ENCODE data around the gene ADAT3. TPM values are rescaled to one million over a fixed set of nuclear protein-coding genes. Genes with fewer than 3 reads are reported as not detected.

ADAT3 gene
- total RNA-seq, 1 donor from 2014 or later: 5.7 TPM

DNA sequence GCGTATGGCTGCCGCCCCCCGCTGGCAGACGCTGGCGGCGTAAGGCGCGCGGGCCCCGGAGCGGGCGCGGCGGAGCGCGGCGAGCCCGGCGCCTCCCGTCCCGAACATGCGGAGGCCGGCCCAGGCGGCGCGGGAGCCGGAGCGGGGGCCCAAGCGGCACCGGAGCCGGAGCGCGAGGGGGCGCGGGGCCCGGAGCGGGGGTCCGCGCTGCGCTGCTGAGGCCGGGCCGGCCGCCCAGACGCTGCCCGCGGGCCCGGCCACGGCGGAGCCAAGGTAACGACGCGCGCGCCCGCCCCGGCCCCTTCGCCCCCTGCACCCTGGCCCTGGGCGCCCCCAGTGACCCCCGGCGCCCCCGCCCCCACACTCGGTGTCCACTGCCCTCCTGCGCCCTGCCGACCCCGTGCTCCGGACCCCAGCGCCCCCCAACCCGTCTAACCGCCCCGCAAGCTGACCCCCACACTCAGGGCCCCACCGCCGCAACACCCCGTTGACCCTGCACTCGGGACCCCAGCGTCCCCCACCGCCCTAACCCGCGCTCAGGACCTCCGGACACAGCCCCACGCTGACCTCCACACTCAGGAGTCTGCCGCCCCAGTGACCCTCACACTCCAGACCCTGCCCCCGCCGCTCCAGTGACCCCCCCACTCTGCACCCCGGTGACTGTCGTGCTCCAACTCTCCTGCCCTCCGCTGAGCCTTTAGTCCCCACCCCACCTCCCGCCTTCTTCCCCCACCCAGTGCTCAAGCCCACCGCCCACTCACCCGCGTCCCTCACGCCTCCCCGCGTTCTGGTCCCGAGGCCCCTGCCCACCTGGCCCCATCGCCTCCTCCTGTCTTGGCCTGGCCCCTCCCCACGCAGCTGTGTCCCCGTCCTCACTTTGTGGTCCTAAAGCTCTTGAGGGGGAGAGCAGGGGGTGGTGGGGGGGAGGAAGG lies 36.2 kb downstream of the ADAT3 start, which contains the start of gene CSNK1G2:
Gene CSNK1G2 (plus strand): TSS at position 27 of the 932 bp plus-strand sequence. CDS start 28,601 bp downstream, outside the sequence.
- peak within 1 kb of the TSS; percentile 94 for H3K4me3 ChIP-seq (ENCODE audit: insufficient read depth, low read depth, low read length)
- no peaks in the 10 kb centered on the region for H3K9me3 ChIP-seq (ENCODE audit: insufficient read depth, low read depth, low read length)
- Mint-ChIP-seq H3K27ac (ENCODE audit: unreplicated experiment) (peak within 1 kb of the TSS; percentile 99), H3K4me1 (ENCODE audit: low read depth, unreplicated experiment) (peaks cover 9% of the 10 kb centered on the region), H3K36me3 (ENCODE audit: low read depth, unreplicated experiment) (no peaks in the 10 kb centered on the region), H3K9me3 (ENCODE audit: unreplicated experiment) (no peaks in the 10 kb centered on the region), H3K4me3 (ENCODE audit: unreplicated experiment) (peak within 1 kb of the TSS; percentile 94), H3K27me3 (ENCODE audit: low read depth, unreplicated experiment) (no peaks in the 10 kb centered on the region)
- H3K79me2 ChIP-seq (ENCODE audit: insufficient read depth, low read length): peaks cover 50% of the 10 kb centered on the region
- peak within 1 kb of the TSS; percentile 98 for H3K27ac ChIP-seq (ENCODE audit: low read depth, low read length)
- TF ChIP-seq EZH2 (IDR thresholded peaks at IDR 0.05; ENCODE audit: insufficient read depth, low read length): no peak
- TF ChIP-seq, protein P1, sequence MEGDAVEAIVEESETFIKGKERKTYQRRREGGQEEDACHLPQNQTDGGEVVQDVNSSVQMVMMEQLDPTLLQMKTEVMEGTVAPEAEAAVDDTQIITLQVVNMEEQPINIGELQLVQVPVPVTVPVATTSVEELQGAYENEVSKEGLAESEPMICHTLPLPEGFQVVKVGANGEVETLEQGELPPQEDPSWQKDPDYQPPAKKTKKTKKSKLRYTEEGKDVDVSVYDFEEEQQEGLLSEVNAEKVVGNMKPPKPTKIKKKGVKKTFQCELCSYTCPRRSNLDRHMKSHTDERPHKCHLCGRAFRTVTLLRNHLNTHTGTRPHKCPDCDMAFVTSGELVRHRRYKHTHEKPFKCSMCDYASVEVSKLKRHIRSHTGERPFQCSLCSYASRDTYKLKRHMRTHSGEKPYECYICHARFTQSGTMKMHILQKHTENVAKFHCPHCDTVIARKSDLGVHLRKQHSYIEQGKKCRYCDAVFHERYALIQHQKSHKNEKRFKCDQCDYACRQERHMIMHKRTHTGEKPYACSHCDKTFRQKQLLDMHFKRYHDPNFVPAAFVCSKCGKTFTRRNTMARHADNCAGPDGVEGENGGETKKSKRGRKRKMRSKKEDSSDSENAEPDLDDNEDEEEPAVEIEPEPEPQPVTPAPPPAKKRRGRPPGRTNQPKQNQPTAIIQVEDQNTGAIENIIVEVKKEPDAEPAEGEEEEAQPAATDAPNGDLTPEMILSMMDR (IDR thresholded peaks at IDR 0.05; ENCODE audit: insufficient read depth, low read depth, low read length): no peak
- peaks cover 23% of the 10 kb centered on the region for H3K4me1 ChIP-seq (ENCODE audit: insufficient read depth, low read length)
- H3K36me3 ChIP-seq (ENCODE audit: insufficient read depth, low read length): no peaks in the 10 kb centered on the region
- no peaks in the 10 kb centered on the region for H3K27me3 ChIP-seq (ENCODE audit: insufficient read depth, low read length)
- FAIRE-seq: no peak
- peaks cover 43% of the 10 kb centered on the region for H4K20me1 ChIP-seq (ENCODE audit: insufficient read depth, low read length)
- peak within 1 kb of the TSS; percentile 90 for H3K9ac ChIP-seq (ENCODE audit: low read length)
- peak within 1 kb of the TSS; percentile 92 for H2AFZ ChIP-seq (ENCODE audit: low read depth, low read length)
- H3K4me2 ChIP-seq (ENCODE audit: low read length): peak within 1 kb of the TSS; percentile 100
- DNase-seq (ENCODE audit: low read depth): no peak

DNA sequence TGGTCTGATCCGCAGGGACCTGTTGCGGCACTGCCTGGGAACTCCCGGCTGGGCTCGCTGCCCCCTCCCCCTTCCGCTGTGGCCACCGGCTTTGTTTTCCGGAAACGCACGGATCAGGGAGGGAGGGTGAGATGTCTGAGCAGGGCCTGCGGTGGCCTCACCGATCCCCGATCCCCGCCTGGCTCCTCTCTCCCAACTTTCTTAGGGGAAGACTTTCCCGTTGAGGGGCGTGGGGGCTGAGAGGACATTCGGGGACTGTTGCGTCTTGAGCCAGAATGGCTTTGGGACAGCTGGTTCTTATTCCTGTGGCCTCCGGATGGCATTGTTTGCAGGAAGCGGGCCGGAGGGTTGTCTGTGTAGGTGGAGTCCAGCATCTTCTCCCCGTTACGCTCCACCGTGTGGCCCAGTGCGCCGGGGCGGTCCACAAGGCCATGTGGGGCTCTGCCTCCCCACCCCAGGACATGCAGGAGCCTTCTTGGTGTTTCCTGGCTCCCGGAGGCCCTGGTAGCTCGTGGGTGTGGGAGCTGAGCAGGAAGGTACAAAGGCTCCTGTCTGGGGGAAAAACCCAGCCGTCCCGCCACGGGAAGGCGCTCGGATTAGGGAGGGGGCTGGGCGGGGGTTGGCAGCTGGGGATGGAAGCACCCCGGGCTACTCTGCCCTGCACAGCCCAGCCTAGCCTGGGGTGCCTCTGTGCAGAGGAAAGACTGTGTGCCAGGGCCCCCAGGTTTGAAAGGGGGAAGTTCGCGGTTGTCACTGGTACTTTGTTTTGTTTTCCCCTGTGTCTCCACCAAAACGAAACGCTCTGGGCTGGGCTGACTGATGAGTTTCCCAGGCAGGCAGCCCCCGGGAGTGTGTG lies 37.1 kb downstream of the ADAT3 start:
- H3K27me3 ChIP-seq (ENCODE audit: insufficient read depth, low read length): no peaks in the 10 kb centered on the region
- H3K27ac ChIP-seq (ENCODE audit: low read depth, low read length): peak overlapping the region; percentile 55
- peaks cover 49% of the 10 kb centered on the region for H4K20me1 ChIP-seq (ENCODE audit: insufficient read depth, low read length)
- TF ChIP-seq, protein P1 (IDR thresholded peaks at IDR 0.05; ENCODE audit: insufficient read depth, low read depth, low read length): no peak
- TF ChIP-seq EZH2 (IDR thresholded peaks at IDR 0.05; ENCODE audit: insufficient read depth, low read length): no peak
- H3K4me2 ChIP-seq (ENCODE audit: low read length): peak overlapping the region; percentile 100
- DNase-seq (ENCODE audit: low read depth) (peak; percentile 61), FAIRE-seq (no peak)
- no peaks in the 10 kb centered on the region for H3K9me3 Mint-ChIP-seq (ENCODE audit: unreplicated experiment)
- peak overlapping the region; percentile 94 for H3K4me3 Mint-ChIP-seq (ENCODE audit: unreplicated experiment)
- H3K36me3 Mint-ChIP-seq (ENCODE audit: low read depth, unreplicated experiment): no peaks in the 10 kb centered on the region
- peak overlapping the region; percentile 94 for H3K4me3 ChIP-seq (ENCODE audit: insufficient read depth, low read depth, low read length)
- peaks cover 56% of the 10 kb centered on the region for H3K79me2 ChIP-seq (ENCODE audit: insufficient read depth, low read length)
- peaks cover 9% of the 10 kb centered on the region for H3K4me1 Mint-ChIP-seq (ENCODE audit: low read depth, unreplicated experiment)
- no peaks in the 10 kb centered on the region for H3K27me3 Mint-ChIP-seq (ENCODE audit: low read depth, unreplicated experiment)
- H3K36me3 ChIP-seq (ENCODE audit: insufficient read depth, low read length): peaks cover 2% of the 10 kb centered on the region
- H3K9ac ChIP-seq (ENCODE audit: low read length): peak overlapping the region; percentile 90
- peaks cover 23% of the 10 kb centered on the region for H3K4me1 ChIP-seq (ENCODE audit: insufficient read depth, low read length)
- no peaks in the 10 kb centered on the region for H3K9me3 ChIP-seq (ENCODE audit: insufficient read depth, low read depth, low read length)
- H2AFZ ChIP-seq (ENCODE audit: low read depth, low read length): peak overlapping the region; percentile 78
- H3K27ac Mint-ChIP-seq (ENCODE audit: unreplicated experiment): peak overlapping the region; percentile 87
